Stromal cell of bone marrow (primary cell): ENCODE results near the gene JMJD7.

Experiments used
- DNase-seq: peaks from one replicate; pipeline ENCODE4 v3.0.0-alpha.2; 2012; ENCODE audit warnings: low read depth

The JMJD7 gene

GRCh38 chr15:41847206-41847605 is 19.3 kb downstream of the JMJD7 start:
- DNase-seq = no peak

DNA sequence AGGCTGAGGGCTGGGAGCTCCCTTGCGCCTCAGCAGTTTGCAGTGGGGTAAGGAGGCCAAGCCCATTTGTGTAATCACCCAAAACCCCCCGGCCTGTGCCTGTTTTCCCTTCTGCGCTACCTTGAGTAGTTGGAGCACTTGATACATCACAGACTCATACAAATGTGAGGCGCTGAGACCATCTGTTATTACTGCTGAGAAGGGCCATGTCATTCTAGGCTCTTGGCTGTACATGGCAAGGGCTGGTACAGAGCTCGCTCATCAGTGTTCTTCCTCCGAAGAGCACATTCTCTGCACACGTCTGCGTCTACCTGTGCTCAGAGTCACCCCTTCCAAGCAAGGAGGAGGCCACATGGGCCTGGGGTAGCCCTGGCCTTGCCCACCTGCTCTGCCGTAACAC is 20.1 kb downstream of the JMJD7 start:
- DNase-seq = no peak

GRCh38 chr15:41848631-41849030 is 20.7 kb downstream of the JMJD7 start:
- no peak for DNase-seq

- no peak for DNase-seq
Observed at GRCh38 chr15:41849204-41849603, 21.3 kb downstream of the JMJD7 start.

GRCh38 chr15:41849861-41850260 is 22.0 kb downstream of the JMJD7 start:
- no peak for DNase-seq

DNA sequence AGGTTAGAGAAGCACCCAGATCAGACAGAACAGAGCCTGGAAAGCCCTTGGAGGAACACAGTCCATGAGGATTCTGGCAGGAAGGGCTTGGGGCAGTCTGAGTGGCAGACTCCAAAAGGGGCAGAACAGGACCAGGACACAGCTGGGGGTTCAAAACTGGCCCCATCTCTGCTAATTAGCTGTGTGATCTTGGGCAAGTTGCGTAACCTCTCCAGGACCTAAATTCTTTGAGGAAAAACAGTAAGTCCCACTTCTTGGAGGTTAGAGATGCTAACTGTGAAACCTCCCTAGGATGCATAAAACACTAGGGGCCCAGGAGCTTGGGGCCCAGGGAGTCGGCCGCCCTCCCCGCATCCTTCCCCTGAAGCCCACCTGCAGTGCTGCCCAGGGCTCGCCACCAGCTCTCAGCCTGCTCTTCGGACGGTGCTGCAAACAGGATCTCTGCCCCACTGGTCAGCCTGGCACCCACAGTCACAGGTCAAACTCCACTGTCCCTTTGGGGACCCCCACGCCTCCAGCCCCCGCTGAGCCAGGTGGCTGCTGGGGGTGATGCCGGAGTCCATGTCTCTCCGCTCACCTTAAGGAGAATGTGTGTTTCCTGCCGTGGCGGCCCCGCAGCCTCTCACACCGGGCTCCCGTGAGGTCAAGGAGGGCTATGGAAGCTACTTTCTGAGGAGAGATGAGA is 22.7 kb downstream of the JMJD7 start:
- no peak for DNase-seq

GRCh38 chr15:41851167-41851523 is 23.3 kb downstream of the JMJD7 start:
- DNase-seq = no peak

GRCh38 chr15:41851755-41852370 is 24.0 kb downstream of the JMJD7 start:
- no peak for DNase-seq

DNA sequence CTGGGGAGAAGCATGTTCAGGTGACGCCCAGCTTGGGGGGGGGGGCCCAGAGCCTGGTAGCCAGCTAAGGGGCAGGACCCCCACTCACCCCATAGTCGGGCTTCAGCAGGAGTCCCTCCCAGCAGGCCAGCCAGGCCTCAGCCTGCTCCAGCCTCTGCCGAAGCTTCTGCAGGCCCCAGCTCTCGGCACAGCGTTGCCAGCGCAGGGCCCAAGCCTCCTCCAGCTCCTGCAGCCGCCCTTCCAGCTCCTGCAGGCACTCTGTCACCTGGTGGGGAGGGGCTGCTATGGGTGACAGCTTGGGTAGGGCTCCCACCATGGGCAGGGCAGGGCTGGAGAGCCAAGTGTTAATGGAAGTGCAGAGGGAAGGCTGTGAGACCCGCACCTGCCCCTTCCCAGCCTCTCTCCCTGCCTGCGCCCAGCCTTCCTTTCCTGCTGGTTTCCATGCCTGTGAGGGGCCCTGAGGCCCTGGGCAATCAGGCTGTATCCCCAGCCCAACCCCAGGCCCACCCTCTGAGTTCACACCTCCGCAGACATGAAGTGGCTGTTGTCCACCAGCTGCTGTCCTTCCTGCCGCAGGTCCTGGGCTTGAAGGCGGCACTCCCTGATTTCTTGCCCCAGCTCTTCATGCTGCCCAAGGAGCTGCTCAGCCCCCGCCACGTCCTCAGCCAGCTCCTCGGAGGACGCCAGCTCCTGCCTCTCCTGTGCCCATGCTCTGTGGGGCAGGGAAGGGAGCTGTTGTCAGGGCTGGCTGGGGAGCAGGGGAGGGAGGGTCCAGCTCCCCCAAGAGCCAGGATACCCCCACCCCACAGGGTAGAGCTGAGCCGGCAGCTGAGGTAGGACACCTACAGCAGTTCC is 25.1 kb downstream of the JMJD7 start:
- DNase-seq = no peak

GRCh38 chr15:41853831-41854230 is 25.9 kb downstream of the JMJD7 start:
- DNase-seq = no peak

GRCh38 chr15:41854443-41854842 is 26.6 kb downstream of the JMJD7 start:
- DNase-seq = no peak

DNA sequence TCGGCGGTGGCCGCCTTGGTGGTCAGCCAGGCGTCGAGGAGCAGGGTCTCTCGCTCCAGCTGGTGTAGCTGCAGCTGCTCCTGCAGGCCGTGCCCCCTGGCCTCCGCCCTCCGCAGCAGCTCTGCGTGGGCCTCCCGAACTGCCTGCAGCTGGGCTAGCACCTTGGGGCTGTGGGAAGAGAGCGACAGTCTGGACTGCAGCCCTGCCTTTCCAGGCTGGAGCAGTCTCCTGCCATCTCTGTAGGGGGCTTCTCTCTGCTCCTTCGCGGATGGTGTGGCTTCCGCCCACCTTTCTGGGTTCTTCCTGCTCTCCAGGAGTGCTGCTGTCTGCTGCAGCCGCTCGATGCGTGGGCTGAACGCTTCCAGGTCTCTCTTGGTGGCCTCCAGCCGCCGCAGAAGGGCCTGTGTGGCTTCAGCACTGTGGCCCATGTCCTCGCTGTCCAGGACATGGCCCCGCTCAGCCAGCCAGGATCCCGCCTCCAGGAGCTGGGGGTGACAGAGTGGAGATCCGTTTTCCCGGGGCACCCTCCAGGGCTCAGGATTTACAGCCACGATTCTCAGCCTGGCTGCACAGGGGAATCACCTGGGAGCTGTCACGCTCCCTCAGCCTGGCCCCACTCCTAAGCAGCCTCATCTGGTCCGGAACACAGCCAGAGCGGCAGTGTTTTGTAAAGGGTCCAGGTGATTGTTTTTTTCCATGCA is 27.5 kb downstream of the JMJD7 start:
- DNase-seq = no peak

DNA sequence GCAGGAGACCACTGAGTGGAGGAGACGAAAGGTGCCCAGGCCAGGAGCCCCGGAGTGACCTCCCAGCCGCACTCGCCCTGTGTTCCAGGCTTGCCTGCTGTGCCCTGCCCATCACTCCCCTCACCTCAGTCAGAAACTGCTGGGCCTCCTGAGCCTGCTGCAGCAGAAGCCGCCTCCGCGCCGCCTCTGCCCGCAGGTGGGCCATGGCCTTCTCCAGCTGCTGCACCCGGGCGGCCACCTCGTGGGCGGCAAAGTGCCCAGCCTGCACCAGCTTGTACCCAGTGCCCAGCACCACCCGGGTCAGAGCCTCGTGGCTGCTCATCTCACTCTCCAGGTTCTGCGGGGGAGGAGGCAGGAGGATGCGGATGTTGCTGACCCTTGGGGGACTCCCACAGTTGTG is 28.4 kb downstream of the JMJD7 start:
- DNase-seq = no peak

DNA sequence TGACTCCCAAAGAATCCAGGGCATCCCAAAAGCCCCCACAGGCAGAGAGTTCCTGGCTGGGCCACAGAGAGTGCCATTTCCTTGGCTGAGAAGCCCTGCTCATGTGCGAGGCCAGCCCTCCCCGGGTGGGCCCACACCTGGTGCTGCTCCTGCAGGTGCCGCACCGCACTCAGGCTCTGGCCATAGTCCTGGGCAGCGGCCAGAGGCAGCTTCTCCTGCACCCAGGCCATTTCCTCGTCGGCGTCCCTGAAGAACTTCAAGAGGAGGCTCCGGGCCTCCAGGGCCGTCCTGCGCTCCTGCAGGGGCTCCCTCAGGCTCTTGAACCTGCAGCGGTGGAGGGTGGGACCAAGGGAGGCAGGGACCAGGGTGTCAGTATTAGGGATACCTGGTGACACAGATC is 28.8 kb downstream of the JMJD7 start:
- no peak for DNase-seq

DNA sequence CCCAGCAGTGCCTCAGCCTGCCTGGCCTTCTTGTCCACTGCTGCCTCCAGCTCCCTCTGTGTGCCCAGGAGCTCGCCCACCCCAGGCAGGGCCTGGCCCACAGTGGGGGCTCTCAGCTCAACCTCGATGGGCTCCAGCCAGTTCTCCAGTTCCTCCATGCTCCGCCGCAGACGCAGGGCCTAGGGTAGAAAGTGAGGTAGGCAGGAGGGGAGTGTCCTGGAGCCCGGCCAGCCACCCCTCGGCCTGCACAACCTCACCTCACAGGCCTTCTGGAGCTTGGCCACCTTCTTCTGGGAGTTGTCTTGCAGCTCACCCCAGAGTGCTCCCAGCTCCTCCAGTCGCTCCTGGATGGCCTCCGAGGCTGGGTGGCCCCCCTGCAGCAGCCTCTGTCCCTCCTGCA is 29.4 kb downstream of the JMJD7 start:
- no peak for DNase-seq

DNA sequence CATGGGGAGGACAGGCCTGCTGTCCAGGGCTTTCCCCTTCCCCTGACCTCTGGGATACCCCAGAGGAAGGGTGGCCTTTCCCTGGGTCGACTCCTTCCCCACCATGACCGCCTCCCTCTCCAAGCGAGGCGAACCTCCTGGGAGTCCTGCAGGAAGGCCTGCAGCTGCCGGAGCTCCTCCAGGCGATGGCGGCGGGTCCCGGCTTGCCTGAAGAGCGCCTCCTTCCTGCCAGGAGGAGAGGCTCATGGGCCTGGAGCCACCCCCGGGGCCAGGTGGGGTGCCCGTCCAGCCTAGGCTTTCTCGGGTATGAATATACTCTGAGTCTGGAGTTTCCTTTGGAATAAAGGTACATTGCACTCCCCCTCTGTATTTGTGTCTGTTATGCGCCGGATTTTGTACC is 30.9 kb downstream of the JMJD7 start:
- DNase-seq = no peak

DNA sequence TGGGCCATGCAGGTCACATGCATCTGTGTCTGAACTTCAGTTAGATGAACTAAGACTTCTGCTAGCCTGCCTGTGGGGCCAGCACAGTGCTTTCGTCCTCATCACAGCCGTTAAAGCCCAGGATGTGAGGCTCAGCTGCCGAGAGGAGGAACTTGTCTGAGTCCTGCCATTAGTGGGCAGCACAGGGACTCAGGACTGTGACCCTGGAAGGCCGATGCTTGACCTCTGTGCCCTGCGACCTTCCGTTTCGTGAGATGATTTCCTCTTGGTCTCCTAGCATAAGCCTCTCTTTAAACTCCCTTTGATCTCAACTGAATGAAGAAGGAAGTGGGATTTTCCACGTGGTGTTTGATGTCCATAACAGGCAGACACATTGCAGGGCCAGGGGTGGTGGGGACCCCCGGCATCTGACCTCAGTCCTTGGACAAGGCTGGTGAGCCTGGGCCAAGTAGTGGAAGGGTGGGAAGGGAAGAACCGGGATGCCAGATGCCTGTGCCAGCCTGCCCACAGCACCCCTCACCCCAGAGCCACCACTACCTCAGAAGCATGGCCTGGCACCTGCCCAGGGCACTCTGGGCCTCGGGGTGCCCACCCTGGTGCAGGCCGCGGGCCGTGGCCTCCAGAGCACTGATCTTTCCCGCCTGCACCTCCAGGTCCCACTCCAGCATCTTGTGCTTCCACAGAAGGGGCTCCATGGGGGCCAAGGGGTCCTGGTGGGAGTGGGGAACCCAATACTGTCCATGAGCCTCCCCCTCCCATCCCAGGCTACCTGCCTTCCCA is 32.3 kb downstream of the JMJD7 start:
- no peak for DNase-seq

DNA sequence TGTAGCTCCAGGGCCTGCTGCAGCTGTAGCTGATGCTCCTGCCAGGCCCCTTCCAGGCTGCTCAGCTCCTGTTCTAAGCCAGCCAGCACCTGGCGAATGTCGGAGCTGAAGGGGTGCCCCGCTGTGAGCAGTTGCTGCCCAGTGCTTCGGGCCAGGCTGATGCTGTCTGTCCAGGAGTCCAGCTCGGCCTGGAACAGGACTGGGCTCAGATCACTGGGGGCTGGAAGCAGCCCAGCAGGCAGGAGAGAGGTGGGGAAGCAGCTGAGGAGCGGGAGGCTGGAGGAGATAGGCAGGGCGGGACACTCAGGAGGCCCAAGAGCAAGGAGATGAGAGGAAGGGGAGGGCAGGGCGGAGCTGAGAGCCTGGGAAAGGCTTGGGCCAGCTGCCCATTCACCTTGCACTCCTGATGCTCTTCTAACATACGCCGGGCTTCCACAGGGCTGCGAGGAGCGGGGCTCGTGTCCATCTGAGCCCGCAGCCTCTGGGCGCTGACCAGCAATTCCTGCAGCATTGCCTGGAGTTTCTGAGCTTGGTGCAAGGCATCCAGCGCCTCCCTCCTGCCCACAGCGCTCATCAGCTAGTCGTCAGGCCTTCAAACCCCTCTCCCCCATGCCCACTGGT is 34.0 kb downstream of the JMJD7 start:
- DNase-seq = no peak

DNA sequence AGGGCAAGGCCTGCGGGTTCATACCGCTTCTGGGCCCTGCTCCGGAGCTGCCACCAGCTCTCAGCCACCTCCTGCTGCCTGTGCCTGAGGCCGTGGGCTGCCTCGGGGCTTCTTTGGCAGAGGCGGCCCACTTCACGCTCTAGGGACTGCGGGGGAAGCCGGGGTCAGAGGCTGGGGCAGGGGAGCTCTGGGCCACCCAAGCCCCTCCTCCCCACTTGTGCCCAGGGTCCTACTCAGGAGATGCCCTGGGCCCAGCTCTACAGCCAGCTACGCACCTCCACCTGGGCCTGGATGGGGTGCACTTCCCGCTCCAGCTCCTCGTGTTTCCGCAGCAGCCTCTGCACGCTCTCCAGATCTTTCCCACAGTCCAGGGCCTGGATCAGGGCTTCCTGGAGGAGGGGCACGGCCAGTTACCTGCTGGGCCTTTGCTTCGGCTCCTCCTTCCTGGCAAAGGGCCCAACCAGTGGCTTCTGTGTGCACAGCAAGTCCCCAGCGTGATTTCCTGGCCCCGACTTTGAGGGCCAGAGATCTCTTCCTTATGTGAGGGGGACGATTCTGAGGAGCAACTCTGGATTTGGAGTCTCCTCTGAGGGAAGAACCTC is 34.7 kb downstream of the JMJD7 start:
- DNase-seq = no peak

GRCh38 chr15:41865490-41866055 is 37.7 kb downstream of the JMJD7 start:
- no peak for DNase-seq

GRCh38 chr15:41866263-41866703 is 38.4 kb downstream of the JMJD7 start:
- DNase-seq = no peak
